ENCODE data around the gene GFOD1. TPM values are rescaled to one million over a fixed set of nuclear protein-coding genes. Genes with fewer than 3 reads are reported as not detected.

GFOD1 gene
- total RNA-seq, 1 experiment from 2014 or later: 6.1 TPM

DNA sequence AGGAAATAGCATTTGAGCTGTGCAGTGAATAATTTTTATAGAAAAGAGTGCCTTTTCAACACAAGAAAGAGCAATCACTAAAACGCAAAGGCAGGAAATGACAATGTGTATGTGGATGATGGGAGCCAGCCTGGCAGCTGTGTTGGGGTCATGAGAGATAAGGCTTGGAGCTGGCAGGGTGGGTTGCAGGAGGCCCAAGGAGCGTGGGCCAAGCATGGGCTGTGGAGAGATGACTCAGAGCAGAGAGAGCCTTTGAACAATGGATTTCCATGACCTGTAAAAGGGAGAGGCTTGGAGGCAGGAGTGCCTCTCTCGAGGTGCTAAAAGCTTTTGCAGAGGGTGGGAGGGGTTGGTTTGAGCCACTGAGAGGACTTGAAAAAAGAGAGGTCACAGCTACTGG is 152.4 kb downstream of the GFOD1 start:
- H3K4ac ChIP-seq (ENCODE audit: low read depth, low read length): no peak overlapping the region
- H4K91ac ChIP-seq (ENCODE audit: insufficient read length, low read depth, low read length): no peak overlapping the region
- H3K18ac ChIP-seq (ENCODE audit: insufficient read length, low read depth, low read length): no peak overlapping the region
- no peak for DNase-seq
- H3K79me2 ChIP-seq (ENCODE audit: insufficient read depth, low read length): no peaks in the 10 kb centered on the region
- H3K27ac ChIP-seq (ENCODE audit: insufficient read length, low read depth, low read length): no peak overlapping the region
- H3K27me3 Mint-ChIP-seq (ENCODE audit: low read depth): no peaks in the 10 kb centered on the region
- H2BK5ac ChIP-seq (ENCODE audit: insufficient read length, low read length): no peak overlapping the region
- H2AK5ac ChIP-seq (ENCODE audit: insufficient read length, low read length): no peak overlapping the region
- no peaks in the 10 kb centered on the region for H3K9me3 ChIP-seq (ENCODE audit: control insufficient read depth, low read depth, low read length)
- no peak overlapping the region for H3K23ac ChIP-seq (ENCODE audit: insufficient read length, low read depth, low read length)
- H3K4me1 Mint-ChIP-seq: peaks cover 9 to 11% of the 10 kb centered on the region in 2 experiments
- no peak overlapping the region for H4K8ac ChIP-seq (replicated peaks; ENCODE audit: insufficient read length, low read depth, low read length)
- H2BK12ac ChIP-seq (ENCODE audit: insufficient read length, low read depth, low read length): no peak overlapping the region
- H3K4me2 ChIP-seq (ENCODE audit: insufficient read depth, insufficient read length, low read length): no peak overlapping the region
- H3K27me3 ChIP-seq (ENCODE audit: insufficient read depth, low read length): no peaks in the 10 kb centered on the region
- no peak overlapping the region for H2BK20ac ChIP-seq (ENCODE audit: low read depth, low read length, poor library complexity, severe bottlenecking)
- peak overlapping the region in 1 of 3 experiments; percentile 84; a peak in 3 of 7 replicates for H3K27ac Mint-ChIP-seq
- H2BK120ac ChIP-seq (ENCODE audit: low read depth, low read length, poor library complexity, severe bottlenecking): no peak overlapping the region
- no peaks in the 10 kb centered on the region for H3K9me3 Mint-ChIP-seq
- no peak overlapping the region for H2AFZ ChIP-seq (ENCODE audit: low read length)
- no peak overlapping the region for H4K5ac ChIP-seq (ENCODE audit: insufficient read length, low read depth, low read length)
- H3K4me1 ChIP-seq (ENCODE audit: insufficient read depth, low read length): peaks cover 2% of the 10 kb centered on the region; the same call in 1 of the 2 replicates
- no peaks in the 10 kb centered on the region for H4K20me1 ChIP-seq (ENCODE audit: control insufficient read depth, insufficient read depth, insufficient read length)
- no peak overlapping the region for H3T11ph ChIP-seq (ENCODE audit: low read length)
- H3K79me1 ChIP-seq (ENCODE audit: insufficient read depth, low read depth, low read length, poor library complexity, severe bottlenecking): no peaks in the 10 kb centered on the region
- H3K23me2 ChIP-seq (ENCODE audit: insufficient read length, low read depth, low read length, poor library complexity, severe bottlenecking): no peaks in the 10 kb centered on the region
- no peak overlapping the region for H3K56ac ChIP-seq (ENCODE audit: insufficient read length, low read depth, low read length)
- H3K14ac ChIP-seq (ENCODE audit: insufficient read depth, low read length): no peak overlapping the region
- H3K4me3 Mint-ChIP-seq: no peak overlapping the region
- H3K9ac ChIP-seq (ENCODE audit: extremely low read depth, insufficient read length, low read length): no peak overlapping the region
- TF ChIP-seq, protein P1, sequence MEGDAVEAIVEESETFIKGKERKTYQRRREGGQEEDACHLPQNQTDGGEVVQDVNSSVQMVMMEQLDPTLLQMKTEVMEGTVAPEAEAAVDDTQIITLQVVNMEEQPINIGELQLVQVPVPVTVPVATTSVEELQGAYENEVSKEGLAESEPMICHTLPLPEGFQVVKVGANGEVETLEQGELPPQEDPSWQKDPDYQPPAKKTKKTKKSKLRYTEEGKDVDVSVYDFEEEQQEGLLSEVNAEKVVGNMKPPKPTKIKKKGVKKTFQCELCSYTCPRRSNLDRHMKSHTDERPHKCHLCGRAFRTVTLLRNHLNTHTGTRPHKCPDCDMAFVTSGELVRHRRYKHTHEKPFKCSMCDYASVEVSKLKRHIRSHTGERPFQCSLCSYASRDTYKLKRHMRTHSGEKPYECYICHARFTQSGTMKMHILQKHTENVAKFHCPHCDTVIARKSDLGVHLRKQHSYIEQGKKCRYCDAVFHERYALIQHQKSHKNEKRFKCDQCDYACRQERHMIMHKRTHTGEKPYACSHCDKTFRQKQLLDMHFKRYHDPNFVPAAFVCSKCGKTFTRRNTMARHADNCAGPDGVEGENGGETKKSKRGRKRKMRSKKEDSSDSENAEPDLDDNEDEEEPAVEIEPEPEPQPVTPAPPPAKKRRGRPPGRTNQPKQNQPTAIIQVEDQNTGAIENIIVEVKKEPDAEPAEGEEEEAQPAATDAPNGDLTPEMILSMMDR (conservative IDR thresholded peaks at IDR 0.05): no peak
- H2BK15ac ChIP-seq (ENCODE audit: low read depth, low read length): no peak overlapping the region
- H3K36me3 Mint-ChIP-seq (ENCODE audit: insufficient read depth in 1 of 3, low read depth in 3 of 3): no peaks in the 10 kb centered on the region
- WGBS (ENCODE audit: extremely low coverage, insufficient read length, low lambda C conversion rate): no CpG with 5 or more reads among the region's 3 CpGs
